ENCODE measurements around the gene SRXN1. TPM values are rescaled to one million over a fixed set of nuclear protein-coding genes. Genes with fewer than 3 reads are reported as not detected.

Gene SRXN1
- total and polyA plus RNA-seq, 9 of the 15 experiments (the other 6 are each of a cell fraction or from before 2014, with no cell fraction given): 6.8 to 36.4 (median 21.6) TPM

- TF ChIP-seq ARID1B (IDR thresholded peaks at IDR 0.05) (peak; percentile 24; the same call in 1 of the 2 replicates), RFX1 (IDR thresholded peaks at IDR 0.05) (no peak), ZNF316 (IDR thresholded peaks at IDR 0.05) (no peak), RBM14 (IDR thresholded peaks at IDR 0.05; ENCODE audit: borderline replicate concordance, insufficient read depth, low read depth, low read length) (no peak), SP1 (CRISPR knock-in tag; IDR thresholded peaks at IDR 0.05) (0 out of 2 replicates have a peak, but pooled peaks have one; percentile 47), ZFX (CRISPR knock-in tag; IDR thresholded peaks at IDR 0.05) (0 out of 2 replicates have a peak, but pooled peaks have one; percentile 10), HCFC1 (IDR thresholded peaks at IDR 0.05; ENCODE audit: low read depth, low read length) (no peak), NR2C2 (CRISPR knock-in tag; IDR thresholded peaks at IDR 0.05) (0 out of 2 replicates have a peak, but pooled peaks have one; percentile 17), NR2C2 (tag; IDR thresholded peaks at IDR 0.05) (no peak), PBX2 (CRISPR knock-in tag; IDR thresholded peaks at IDR 0.05; ENCODE audit: low read depth) (no peak), PBX2 (tag; conservative IDR thresholded peaks at IDR 0.05; ENCODE audit: low read depth) (peak; percentile 48; the same call in 1 of the 2 replicates), ZC3H8 (IDR thresholded peaks at IDR 0.05) (no peak)
These were observed 3.0 kb upstream of the SRXN1 start (continued) for GRCh38 chr20:655726-656624.

Measured in K562 (cell line).